Astrocyte (in vitro differentiated cells and primary cell): Measurements from ENCODE around the gene MTERF1. TPM values are rescaled to one million over a fixed set of nuclear protein-coding genes. Genes with fewer than 3 reads are reported as not detected.

Experiments used
- DNase-seq: peaks from one replicate; pipeline ENCODE4 v3.0.0-alpha.2; 2010; ENCODE audit warnings: low read depth
- FAIRE-seq: peaks from 2 replicates; lab custom pipeline; 2011; peaks lifted over from hg19 to GRCh38; lab: Jason Lieb, UNC
- H2AFZ ChIP-seq: 2 replicates; pipeline ENCODE4 v1.6.0; 2012; ENCODE audit warnings: low read depth, low read length, inconsistent platforms
- H3K27ac ChIP-seq: 2 replicates; pipeline ENCODE4 v1.5.1; 2011; ENCODE audit warnings: low read depth, low read length, inconsistent platforms
- H3K27me3 ChIP-seq: 2 replicates; pipeline ENCODE4 v1.6.0; 2011; ENCODE audit warnings: low read length, inconsistent platforms; ENCODE audit not compliant: insufficient read depth
- H3K36me3 ChIP-seq: 2 replicates; pipeline ENCODE4 v1.5.1; 2011; ENCODE audit warnings: low read length, inconsistent platforms; ENCODE audit not compliant: insufficient read depth
- H3K4me1 ChIP-seq: 2 replicates; pipeline ENCODE4 v1.5.1; 2011; ENCODE audit warnings: low read length, inconsistent platforms; ENCODE audit not compliant: insufficient read depth
- H3K4me2 ChIP-seq: 2 replicates; pipeline ENCODE4 v1.6.0; 2012; ENCODE audit warnings: low read length, inconsistent platforms
- H3K4me3 ChIP-seq: 2 replicates; pipeline ENCODE4 v1.5.1; 2011; ENCODE audit warnings: low read depth, mild to moderate bottlenecking, low read length, inconsistent platforms; ENCODE audit not compliant: insufficient read depth
- H3K79me2 ChIP-seq: 2 replicates; pipeline ENCODE4 v1.6.0; 2012; ENCODE audit warnings: mild to moderate bottlenecking, low read length, inconsistent platforms; ENCODE audit not compliant: insufficient read depth
- H3K9ac ChIP-seq: 2 replicates; pipeline ENCODE4 v1.6.0; 2012; ENCODE audit warnings: mild to moderate bottlenecking, low read length, inconsistent platforms
- H3K9me3 ChIP-seq: 2 replicates; pipeline ENCODE4 v1.5.1; 2012; ENCODE audit warnings: low read depth, mild to moderate bottlenecking, low read length, inconsistent platforms; ENCODE audit not compliant: insufficient read depth
- H4K20me1 ChIP-seq: 2 replicates; pipeline ENCODE4 v1.6.0; 2012; ENCODE audit warnings: low read length, inconsistent platforms; ENCODE audit not compliant: insufficient read depth
- H3K27ac Mint-ChIP-seq: one replicate; pipeline ENCODE4 v1.8.0; 2021; ENCODE audit warnings: mild to moderate bottlenecking, mixed read lengths; ENCODE audit not compliant: unreplicated experiment
- H3K27me3 Mint-ChIP-seq: one replicate; pipeline ENCODE4 v1.8.0; 2021; ENCODE audit warnings: low read depth, mixed read lengths; ENCODE audit not compliant: unreplicated experiment
- H3K36me3 Mint-ChIP-seq: one replicate; pipeline ENCODE4 v1.8.0; 2021; ENCODE audit warnings: low read depth, mixed read lengths; ENCODE audit not compliant: unreplicated experiment
- H3K4me1 Mint-ChIP-seq: one replicate; pipeline ENCODE4 v1.8.0; 2021; ENCODE audit warnings: low read depth, mixed read lengths; ENCODE audit not compliant: unreplicated experiment
- H3K4me3 Mint-ChIP-seq: one replicate; pipeline ENCODE4 v1.8.0; 2021; ENCODE audit warnings: mild to moderate bottlenecking, moderate library complexity, mixed read lengths; ENCODE audit not compliant: unreplicated experiment
- H3K9me3 Mint-ChIP-seq: one replicate; pipeline ENCODE4 v1.8.0; 2021; ENCODE audit warnings: mild to moderate bottlenecking, mixed read lengths; ENCODE audit not compliant: unreplicated experiment
- EZH2 ChIP-seq: IDR thresholded peaks from 2 replicates; pipeline ENCODE4 v1.6.1; 2012; ENCODE audit warnings: mild to moderate bottlenecking, low read length, inconsistent platforms; ENCODE audit not compliant: insufficient read depth
- total RNA-seq: library from RNA; stranded (reverse); gene quantifications from 2 replicates; pipeline ENCODE4 v1.2.1, GENCODE V29; 2021
- TF ChIP-seq, protein P1 (sequence below): IDR thresholded peaks from 2 replicates; pipeline ENCODE4 v1.5.1; 2011; ENCODE audit warnings: low read depth, mild to moderate bottlenecking, inconsistent platforms, low read length, moderate library complexity; ENCODE audit not compliant: insufficient read depth

Gene MTERF1
- total RNA-seq, 1 donor from 2014 or later = 10.9 TPM

DNA sequence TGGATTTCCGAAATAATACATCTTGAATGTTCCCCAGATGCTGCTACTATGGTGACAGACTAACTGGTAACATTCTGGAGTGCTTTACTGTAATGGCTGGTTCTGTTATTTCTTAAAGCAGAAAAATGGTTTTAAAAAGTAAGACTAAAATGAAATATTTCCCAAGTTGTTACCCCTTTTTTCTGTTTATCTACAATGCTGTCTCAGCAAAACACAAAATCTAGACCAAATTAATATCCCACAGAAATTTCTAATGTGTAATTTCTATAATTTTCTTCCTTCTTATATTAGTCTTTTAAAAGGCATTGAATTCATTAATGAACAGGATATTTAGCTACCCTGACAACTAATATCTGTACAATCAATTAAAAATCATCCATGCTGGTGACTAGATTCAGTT is 19.1 kb upstream of the MTERF1 start:
- Histone ChIP-seq H3K27me3 (no peaks in the 10 kb centered on the region), H3K4me3 (no peak overlapping the region), H2AFZ (no peak overlapping the region), H4K20me1 (no peaks in the 10 kb centered on the region), H3K79me2 (no peaks in the 10 kb centered on the region), H3K9ac (no peak overlapping the region), H3K27ac (no peak overlapping the region), H3K9me3 (no peaks in the 10 kb centered on the region), H3K36me3 (no peaks in the 10 kb centered on the region), H3K4me2 (no peak overlapping the region), H3K4me1 (peaks cover 1% of the 10 kb centered on the region)
- no peak for FAIRE-seq
- TF ChIP-seq, protein P1, sequence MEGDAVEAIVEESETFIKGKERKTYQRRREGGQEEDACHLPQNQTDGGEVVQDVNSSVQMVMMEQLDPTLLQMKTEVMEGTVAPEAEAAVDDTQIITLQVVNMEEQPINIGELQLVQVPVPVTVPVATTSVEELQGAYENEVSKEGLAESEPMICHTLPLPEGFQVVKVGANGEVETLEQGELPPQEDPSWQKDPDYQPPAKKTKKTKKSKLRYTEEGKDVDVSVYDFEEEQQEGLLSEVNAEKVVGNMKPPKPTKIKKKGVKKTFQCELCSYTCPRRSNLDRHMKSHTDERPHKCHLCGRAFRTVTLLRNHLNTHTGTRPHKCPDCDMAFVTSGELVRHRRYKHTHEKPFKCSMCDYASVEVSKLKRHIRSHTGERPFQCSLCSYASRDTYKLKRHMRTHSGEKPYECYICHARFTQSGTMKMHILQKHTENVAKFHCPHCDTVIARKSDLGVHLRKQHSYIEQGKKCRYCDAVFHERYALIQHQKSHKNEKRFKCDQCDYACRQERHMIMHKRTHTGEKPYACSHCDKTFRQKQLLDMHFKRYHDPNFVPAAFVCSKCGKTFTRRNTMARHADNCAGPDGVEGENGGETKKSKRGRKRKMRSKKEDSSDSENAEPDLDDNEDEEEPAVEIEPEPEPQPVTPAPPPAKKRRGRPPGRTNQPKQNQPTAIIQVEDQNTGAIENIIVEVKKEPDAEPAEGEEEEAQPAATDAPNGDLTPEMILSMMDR = no peak
- no peak for TF ChIP-seq EZH2
- no peaks in the 10 kb centered on the region for H3K27me3 Mint-ChIP-seq
- no peak overlapping the region for H3K27ac Mint-ChIP-seq
- H3K9me3 Mint-ChIP-seq = no peaks in the 10 kb centered on the region
- no peaks in the 10 kb centered on the region for H3K36me3 Mint-ChIP-seq
- H3K4me3 Mint-ChIP-seq = no peak overlapping the region
- H3K4me1 Mint-ChIP-seq = peaks cover 2% of the 10 kb centered on the region
- DNase-seq = no peak

DNA sequence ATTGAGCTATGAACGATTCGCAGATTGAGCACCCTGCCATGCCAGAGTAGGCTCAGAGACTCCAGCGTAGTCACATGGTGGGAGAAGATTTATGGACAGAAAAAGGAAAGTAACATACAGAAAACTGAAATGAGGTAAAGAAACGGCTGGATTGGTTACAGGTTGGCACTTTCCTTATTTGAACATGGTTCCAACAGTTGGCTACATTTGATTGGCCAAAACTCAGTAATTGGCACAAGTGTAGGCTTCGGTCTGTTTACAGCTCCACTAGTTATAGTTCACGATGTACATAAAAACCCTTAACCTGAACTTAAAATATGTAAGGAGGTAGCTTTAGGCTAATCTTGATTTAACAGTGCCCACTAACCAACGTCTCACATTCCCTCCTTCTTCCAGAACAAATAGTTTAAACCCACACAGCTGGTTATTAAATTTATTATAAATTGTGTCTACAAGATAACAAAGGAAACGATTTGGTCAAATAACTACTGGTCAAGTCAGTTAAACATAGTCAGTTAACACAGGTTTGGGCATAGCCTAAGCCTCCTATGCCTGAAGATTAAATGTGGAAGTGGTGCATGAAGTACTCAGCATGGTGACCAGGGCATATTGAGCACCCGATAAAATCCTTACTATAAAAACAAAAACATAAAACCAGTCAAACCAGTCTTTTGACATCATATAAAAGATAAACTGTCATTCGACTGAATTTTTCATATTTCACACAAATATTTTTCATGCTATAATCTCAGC is 17.9 kb upstream of the MTERF1 start:
- peaks cover 3% of the 10 kb centered on the region for H3K4me1 ChIP-seq

More for the DNA sequence above, 17.9 kb upstream of the MTERF1 start:
- H3K27ac ChIP-seq = no peak overlapping the region
- no peak overlapping the region for H2AFZ ChIP-seq
- Mint-ChIP-seq H3K4me3 (no peak overlapping the region), H3K9me3 (no peaks in the 10 kb centered on the region), H3K27me3 (no peaks in the 10 kb centered on the region), H3K27ac (no peak overlapping the region), H3K36me3 (no peaks in the 10 kb centered on the region), H3K4me1 (peaks cover 2% of the 10 kb centered on the region)
- no peaks in the 10 kb centered on the region for H3K9me3 ChIP-seq
- no peaks in the 10 kb centered on the region for H4K20me1 ChIP-seq
- H3K4me2 ChIP-seq = no peak overlapping the region
- H3K27me3 ChIP-seq = no peaks in the 10 kb centered on the region
- no peaks in the 10 kb centered on the region for H3K36me3 ChIP-seq
- H3K4me3 ChIP-seq = no peak overlapping the region
- FAIRE-seq (no peak), DNase-seq (no peak)
- TF ChIP-seq EZH2 = no peak
- TF ChIP-seq, protein P1 = no peak
- H3K9ac ChIP-seq = no peak overlapping the region
- H3K79me2 ChIP-seq = no peaks in the 10 kb centered on the region
